Activated CD4-positive, alpha-beta memory T cell treated with anti-CD3 and anti-CD28 coated beads for 36 hours (primary cell): ENCODE data around the gene FTO. TPM values are rescaled to one million over a fixed set of nuclear protein-coding genes. Genes with fewer than 3 reads are reported as not detected.

ENCODE experiments used
- CTCF ChIA-PET: fragments of 350-600 bp; sonication (Branson Sonifier 250); formaldehyde crosslinking; loops from one replicate; lab custom pipeline; 2021; ENCODE audit warnings: antibody characterized with exemption, inconsistent platforms; lab: Charles Lee
- POLR2A ChIA-PET: fragments of 350-600 bp; sonication (Branson Sonifier 250); formaldehyde crosslinking; loops from one replicate; lab custom pipeline; 2021; ENCODE audit warnings: antibody characterized with exemption; lab: Charles Lee
- DNase-seq: peaks from one replicate; pipeline ENCODE4 v3.0.0-alpha.2; 2020
- H3K27ac Mint-ChIP-seq: one replicate; pipeline ENCODE4 v1.8.0; 2021; ENCODE audit warnings: mixed read lengths
- H3K27me3 Mint-ChIP-seq: one replicate; pipeline ENCODE4 v1.8.0; 2021; ENCODE audit warnings: mixed read lengths
- H3K36me3 Mint-ChIP-seq: one replicate; pipeline ENCODE4 v1.8.0; 2021; ENCODE audit warnings: mixed read lengths
- H3K4me1 Mint-ChIP-seq: one replicate; pipeline ENCODE4 v1.8.0; 2021; ENCODE audit warnings: low read depth, mixed read lengths
- H3K4me3 Mint-ChIP-seq: one replicate; pipeline ENCODE4 v1.8.0; 2021; ENCODE audit warnings: mild to moderate bottlenecking, mixed read lengths
- H3K9me3 Mint-ChIP-seq: one replicate; pipeline ENCODE4 v1.8.0; 2021; ENCODE audit warnings: mixed read lengths
- intact Hi-C: fragments of 100-400 bp; cut with micrococcal nuclease; formaldehyde crosslinking; loops from one replicate; pipeline ENCODE4 v1.15.1; 2023
- total RNA-seq, 2 experiments: library from RNA; stranded (reverse); gene quantifications; one replicate each; pipeline ENCODE4 v1.2.3, GENCODE V29; 2021

FTO gene
- total RNA-seq, 2 experiments from 2014 or later: 50.7 to 53.1 TPM

- H3K4me1 Mint-ChIP-seq: no peaks in the 10 kb centered on the region
- no peaks in the 10 kb centered on the region for H3K27me3 Mint-ChIP-seq
- DNase-seq: no peak
- no peak overlapping the region for H3K4me3 Mint-ChIP-seq
- ChIA-PET POLR2A (no interaction called here), CTCF (no interaction called here)
- intact Hi-C loops: no loop called here
- no peaks in the 10 kb centered on the region for H3K36me3 Mint-ChIP-seq
- no peak overlapping the region for H3K27ac Mint-ChIP-seq
- H3K9me3 Mint-ChIP-seq: no peaks in the 10 kb centered on the region
These were observed 269.1 kb downstream of the FTO start for GRCh38 chr16:53973021-53973420.

- ChIA-PET CTCF (no interaction called here), POLR2A (no interaction called here)
- intact Hi-C loops: no loop called here
- no peaks in the 10 kb centered on the region for H3K4me1 Mint-ChIP-seq
- H3K27me3 Mint-ChIP-seq: no peaks in the 10 kb centered on the region
- no peak overlapping the region for H3K4me3 Mint-ChIP-seq
- no peak overlapping the region for H3K27ac Mint-ChIP-seq
- H3K9me3 Mint-ChIP-seq: no peaks in the 10 kb centered on the region
- no peak for DNase-seq
- H3K36me3 Mint-ChIP-seq: no peaks in the 10 kb centered on the region
These were observed 270.6 kb downstream of the FTO start for GRCh38 chr16:53974484-53975080.

- DNase-seq: no peak
- no peaks in the 10 kb centered on the region for H3K36me3 Mint-ChIP-seq
- no peaks in the 10 kb centered on the region for H3K4me1 Mint-ChIP-seq
- intact Hi-C loops: no loop called here
- no peak overlapping the region for H3K4me3 Mint-ChIP-seq
- no peaks in the 10 kb centered on the region for H3K9me3 Mint-ChIP-seq
- CTCF ChIA-PET: no interaction called here
- POLR2A ChIA-PET: no interaction called here
- H3K27me3 Mint-ChIP-seq: no peaks in the 10 kb centered on the region
- no peak overlapping the region for H3K27ac Mint-ChIP-seq
These were observed 276.7 kb downstream of the FTO start for GRCh38 chr16:53980675-53981074.

GRCh38 chr16:53982631-53983042 lies 278.7 kb downstream of the FTO start:
- CTCF ChIA-PET: no interaction called here
- Mint-ChIP-seq H3K4me1 (no peaks in the 10 kb centered on the region), H3K4me3 (no peak overlapping the region), H3K9me3 (no peaks in the 10 kb centered on the region), H3K27ac (no peak overlapping the region), H3K27me3 (no peaks in the 10 kb centered on the region), H3K36me3 (no peaks in the 10 kb centered on the region)
- POLR2A ChIA-PET: no interaction called here
- no peak for DNase-seq
- intact Hi-C loops: no loop called here

DNA sequence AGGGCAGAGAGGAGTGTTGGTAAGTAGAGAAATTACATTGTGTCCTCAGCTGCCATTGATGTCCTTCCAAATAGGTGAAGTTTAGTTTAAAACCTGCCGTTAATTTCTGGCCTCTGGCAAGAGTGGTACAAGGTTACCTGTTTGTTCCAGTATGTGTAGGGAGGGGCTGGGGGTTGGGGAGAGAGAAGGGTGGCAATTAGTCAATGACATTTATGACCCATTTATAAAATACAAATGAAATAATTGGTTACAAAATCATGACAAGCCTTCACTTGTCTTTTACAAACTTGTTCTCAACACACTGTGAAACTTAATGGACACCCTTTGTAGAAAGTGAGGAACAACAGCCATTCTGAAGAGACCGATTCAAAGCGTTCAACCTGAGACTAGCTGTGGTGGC lies 281.0 kb downstream of the FTO start:
- Mint-ChIP-seq H3K9me3 (no peaks in the 10 kb centered on the region), H3K27ac (no peak overlapping the region), H3K36me3 (no peaks in the 10 kb centered on the region), H3K4me3 (no peak overlapping the region), H3K27me3 (no peaks in the 10 kb centered on the region), H3K4me1 (no peaks in the 10 kb centered on the region)
- POLR2A ChIA-PET: no interaction called here
- CTCF ChIA-PET: no interaction called here
- intact Hi-C loops: no loop called here
- DNase-seq: no peak

DNA sequence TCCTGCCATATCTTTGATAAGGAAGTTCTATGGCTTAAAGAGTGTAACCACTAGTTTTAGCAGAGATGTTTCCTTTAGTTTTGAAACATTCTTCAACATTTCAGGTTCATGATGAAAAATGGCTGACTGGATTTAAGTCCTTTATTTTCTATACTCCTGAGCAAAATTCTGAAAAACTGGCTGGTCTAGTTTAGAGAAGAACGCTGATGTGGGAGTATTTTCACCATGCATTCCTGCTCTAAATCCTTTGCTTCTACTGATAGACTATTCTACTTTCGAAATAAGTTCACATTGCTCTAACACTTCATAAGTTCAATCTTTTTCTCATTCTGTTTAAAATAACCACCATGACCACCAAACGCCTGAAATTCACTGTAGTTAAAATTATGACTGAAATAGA lies 281.9 kb downstream of the FTO start:
- no peak overlapping the region for H3K27ac Mint-ChIP-seq
- no peaks in the 10 kb centered on the region for H3K27me3 Mint-ChIP-seq
- no peaks in the 10 kb centered on the region for H3K9me3 Mint-ChIP-seq
- no peaks in the 10 kb centered on the region for H3K4me1 Mint-ChIP-seq
- no peak for DNase-seq
- CTCF ChIA-PET: no interaction called here
- no peak overlapping the region for H3K4me3 Mint-ChIP-seq
- H3K36me3 Mint-ChIP-seq: peaks cover under 1% of the 10 kb centered on the region
- POLR2A ChIA-PET: no interaction called here
- intact Hi-C loops: no loop called here

DNA sequence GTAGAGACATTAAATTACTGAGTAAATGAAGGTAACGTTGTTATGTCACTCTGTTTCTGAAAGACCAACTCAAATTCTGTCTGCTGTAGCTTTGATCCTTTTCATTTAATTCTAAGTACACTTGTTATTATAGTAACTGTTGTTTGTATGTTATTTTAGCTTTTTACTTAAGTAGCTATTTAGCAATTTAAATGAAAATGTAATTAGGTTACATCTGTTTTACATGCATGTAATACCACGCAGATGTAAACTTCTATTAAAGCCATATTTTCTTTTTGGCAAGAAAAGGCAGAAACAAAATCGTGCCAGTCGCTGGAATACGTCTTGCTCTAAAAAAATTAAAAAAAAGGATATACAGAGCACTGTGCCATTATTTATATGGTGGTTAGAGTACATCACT lies 282.8 kb downstream of the FTO start:
- intact Hi-C loops: no loop called here
- POLR2A ChIA-PET: no interaction called here
- CTCF ChIA-PET: no interaction called here
- Mint-ChIP-seq H3K36me3 (peaks cover 4% of the 10 kb centered on the region), H3K4me1 (no peaks in the 10 kb centered on the region), H3K4me3 (no peak overlapping the region), H3K27me3 (no peaks in the 10 kb centered on the region), H3K9me3 (no peaks in the 10 kb centered on the region), H3K27ac (no peak overlapping the region)
- DNase-seq: no peak

- no peak for DNase-seq
- peaks cover 4% of the 10 kb centered on the region for H3K36me3 Mint-ChIP-seq
- ChIA-PET CTCF (no interaction called here), POLR2A (interaction anchor here (0.5 kb wide), 1 partner anchor 41 kb away, joined by 3 read pairs; no protein-coding TSS in a partner anchor)
- no peaks in the 10 kb centered on the region for H3K27me3 Mint-ChIP-seq
- no peak overlapping the region for H3K4me3 Mint-ChIP-seq
- H3K27ac Mint-ChIP-seq: no peak overlapping the region
- intact Hi-C loops: no loop called here
- H3K9me3 Mint-ChIP-seq: no peaks in the 10 kb centered on the region
- no peaks in the 10 kb centered on the region for H3K4me1 Mint-ChIP-seq
These were observed 284.2 kb downstream of the FTO start for GRCh38 chr16:53988136-53988535.

DNA sequence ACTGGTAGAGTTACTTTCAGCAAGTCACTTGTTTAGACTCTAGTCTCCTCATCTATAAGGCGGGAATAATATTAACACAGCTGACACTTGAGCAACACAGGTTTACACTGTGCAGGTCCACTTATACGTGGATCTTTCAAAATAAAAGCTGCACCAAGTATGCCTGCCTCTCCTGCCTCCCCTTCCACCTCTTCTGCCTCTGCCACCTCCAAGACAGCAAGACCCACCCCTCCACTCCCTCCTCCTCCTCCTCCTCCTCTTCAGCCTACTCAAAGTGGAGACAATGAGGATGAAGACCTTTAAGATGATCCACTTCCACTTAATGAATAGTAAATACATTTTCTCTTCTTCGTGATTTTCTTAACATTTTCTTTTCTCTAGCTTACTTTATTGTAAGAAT lies 285.6 kb downstream of the FTO start:
- no peak for DNase-seq
- CTCF ChIA-PET: no interaction called here
- Mint-ChIP-seq H3K36me3 (peaks cover 4% of the 10 kb centered on the region), H3K4me1 (no peaks in the 10 kb centered on the region), H3K4me3 (no peak overlapping the region), H3K27me3 (no peaks in the 10 kb centered on the region), H3K27ac (no peak overlapping the region), H3K9me3 (no peaks in the 10 kb centered on the region)
- POLR2A ChIA-PET: interaction anchor here (0.6 kb wide), 1 partner anchor 916 kb away, joined by 3 read pairs; no protein-coding TSS in a partner anchor
- intact Hi-C loops: no loop called here

DNA sequence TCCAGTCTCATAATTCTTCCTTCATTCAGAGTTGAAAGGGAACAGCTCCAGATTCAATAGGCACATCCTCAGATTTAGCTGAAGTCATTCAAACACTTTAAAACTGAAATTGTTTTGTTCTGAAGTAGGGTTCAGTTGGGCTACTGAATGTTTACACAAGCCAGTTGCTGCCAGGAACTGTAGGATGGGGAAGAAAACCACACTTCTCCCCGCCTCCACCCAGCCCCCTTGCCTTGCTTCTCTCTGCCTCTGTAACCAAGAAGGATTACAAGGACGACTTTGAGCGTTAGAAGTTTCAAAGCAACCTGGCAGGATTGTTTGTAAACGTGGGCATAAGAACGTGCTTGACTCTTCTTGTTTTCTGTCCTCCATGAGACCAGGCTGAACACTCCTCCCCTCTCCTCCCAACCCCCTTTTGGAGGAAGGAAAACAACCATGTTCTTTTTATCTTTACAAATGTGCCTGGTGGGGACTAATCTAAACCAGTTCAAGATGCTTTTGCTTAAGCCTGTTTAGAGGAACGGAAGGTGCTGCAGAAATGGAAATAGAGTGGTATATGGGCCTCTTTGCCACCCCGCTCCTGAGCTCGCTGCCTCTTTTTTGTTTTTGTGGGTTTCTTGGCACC lies 287.9 kb downstream of the FTO start:
- DNase-seq: no peak
- intact Hi-C loops: no loop called here
- Mint-ChIP-seq H3K9me3 (no peaks in the 10 kb centered on the region), H3K4me1 (no peaks in the 10 kb centered on the region), H3K27me3 (no peaks in the 10 kb centered on the region), H3K4me3 (no peak overlapping the region), H3K36me3 (peaks cover 8% of the 10 kb centered on the region), H3K27ac (no peak overlapping the region)
- POLR2A ChIA-PET: no interaction called here
- CTCF ChIA-PET: no interaction called here

GRCh38 chr16:53995378-53995777 lies 291.4 kb downstream of the FTO start:
- Mint-ChIP-seq H3K27me3 (no peaks in the 10 kb centered on the region), H3K36me3 (peaks cover 8% of the 10 kb centered on the region), H3K4me1 (no peaks in the 10 kb centered on the region), H3K27ac (no peak overlapping the region), H3K9me3 (no peaks in the 10 kb centered on the region), H3K4me3 (no peak overlapping the region)
- no peak for DNase-seq
- ChIA-PET CTCF (no interaction called here), POLR2A (no interaction called here)
- intact Hi-C loops: no loop called here

- ChIA-PET CTCF (no interaction called here), POLR2A (no interaction called here)
- no peak overlapping the region for H3K4me3 Mint-ChIP-seq
- H3K36me3 Mint-ChIP-seq: peaks cover 4% of the 10 kb centered on the region
- H3K9me3 Mint-ChIP-seq: no peaks in the 10 kb centered on the region
- no peaks in the 10 kb centered on the region for H3K27me3 Mint-ChIP-seq
- intact Hi-C loops: no loop called here
- DNase-seq: no peak
- H3K27ac Mint-ChIP-seq: no peak overlapping the region
- H3K4me1 Mint-ChIP-seq: no peaks in the 10 kb centered on the region
These were observed 293.0 kb downstream of the FTO start for GRCh38 chr16:53996961-53997360.
